Fibroblast of skin of scalp (primary cell): ENCODE results near the gene RNF208.

ENCODE experiments used
- DNase-seq: peaks from one replicate; pipeline ENCODE4 v3.0.0-alpha.2; 2013

The RNF208 gene

GRCh38 chr9:137189297-137190295, 32.4 kb downstream of the RNF208 start:
- no peak for DNase-seq

- peak; percentile 93 for DNase-seq
Measured at GRCh38 chr9:137188490-137189296, 33.3 kb downstream of the RNF208 start, which contains the start of the genes ANAPC2 and SSNA1. TSS of gene ANAPC2 (minus strand) at chr9:137188560. CDS start at chr9:137188532, 28 bp downstream. TSS of gene SSNA1 (plus strand) at chr9:137188676. CDS start at chr9:137188727, 51 bp downstream.

- DNase-seq, result no peak
Measured at GRCh38 chr9:137188086-137188489, 34.0 kb downstream of the RNF208 start.

GRCh38 chr9:137187386-137187785, 34.7 kb downstream of the RNF208 start:
- DNase-seq, result no peak

- no peak for DNase-seq
Measured at GRCh38 chr9:137186385-137186784, 35.7 kb downstream of the RNF208 start.

GRCh38 chr9:137185921-137186320, 36.1 kb downstream of the RNF208 start:
- DNase-seq, result no peak

- no peak for DNase-seq
Measured at GRCh38 chr9:137184881-137185660, 37.0 kb downstream of the RNF208 start.

- no peak for DNase-seq
Measured at GRCh38 chr9:137183980-137184595, 38.0 kb downstream of the RNF208 start.

GRCh38 chr9:137182836-137183235, 39.2 kb downstream of the RNF208 start:
- DNase-seq, result no peak

GRCh38 chr9:137181680-137182079, 40.4 kb downstream of the RNF208 start:
- no peak for DNase-seq

GRCh38 chr9:137180491-137180890, 41.5 kb downstream of the RNF208 start:
- no peak for DNase-seq

- no peak for DNase-seq
Measured at GRCh38 chr9:137179761-137180160, 42.3 kb downstream of the RNF208 start.

GRCh38 chr9:137178939-137179630, 43.0 kb downstream of the RNF208 start:
- DNase-seq, result no peak

GRCh38 chr9:137178201-137178938, 43.7 kb downstream of the RNF208 start:
- DNase-seq, result no peak

- peak; percentile 13 for DNase-seq
Measured at GRCh38 chr9:137176302-137177182, 45.5 kb downstream of the RNF208 start.

GRCh38 chr9:137175345-137175961, 46.6 kb downstream of the RNF208 start:
- no peak for DNase-seq

- DNase-seq, result no peak
Measured at GRCh38 chr9:137174722-137175293, 47.2 kb downstream of the RNF208 start.
